ENCODE measurements around the gene ELAC1. TPM values are rescaled to one million over a fixed set of nuclear protein-coding genes. Genes with fewer than 3 reads are reported as not detected.
"Not testable (repeated sequence)": the region's sequence is repeated elsewhere in the genome, so short reads cannot be mapped to it uniquely, and the experiment has no call there.

The ELAC1 gene
- total and polyA plus RNA-seq, 10 donors: 5.3 to 12.1 (median 9.2) TPM

DNA sequence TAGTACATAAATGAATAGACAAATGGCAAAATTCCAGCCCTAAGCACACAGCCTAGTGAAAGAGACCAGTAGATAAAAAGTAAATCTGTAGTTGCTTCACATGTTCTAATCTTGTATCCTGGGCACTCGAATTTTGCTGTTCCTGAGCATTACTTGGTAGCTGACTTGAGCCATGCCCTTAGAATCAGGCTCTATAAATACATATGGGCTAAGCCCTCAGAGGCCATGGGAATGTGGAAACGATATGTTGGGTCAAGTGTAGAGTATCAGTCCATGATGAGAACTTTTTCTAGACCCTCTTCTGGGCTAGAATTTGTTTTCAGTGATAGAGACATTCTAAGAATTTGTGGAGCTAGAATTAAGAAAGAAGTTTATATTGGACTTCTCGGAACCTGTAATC lies 21.9 kb downstream of the ELAC1 start:
- Histone ChIP-seq H3K36me3 (peaks cover 0 to 44% (median 7%) of the 10 kb centered on the region in 6 donors), H3K4me3 (no peak overlapping the region), H3K27ac (no peak overlapping the region), H3K9me3 (no peaks in the 10 kb centered on the region), H3K27me3 (replicated peaks in 1 of 7) (no peaks in the 10 kb centered on the region), H3K4me1 (no peaks in the 10 kb centered on the region)
- TF ChIP-seq, protein P1, sequence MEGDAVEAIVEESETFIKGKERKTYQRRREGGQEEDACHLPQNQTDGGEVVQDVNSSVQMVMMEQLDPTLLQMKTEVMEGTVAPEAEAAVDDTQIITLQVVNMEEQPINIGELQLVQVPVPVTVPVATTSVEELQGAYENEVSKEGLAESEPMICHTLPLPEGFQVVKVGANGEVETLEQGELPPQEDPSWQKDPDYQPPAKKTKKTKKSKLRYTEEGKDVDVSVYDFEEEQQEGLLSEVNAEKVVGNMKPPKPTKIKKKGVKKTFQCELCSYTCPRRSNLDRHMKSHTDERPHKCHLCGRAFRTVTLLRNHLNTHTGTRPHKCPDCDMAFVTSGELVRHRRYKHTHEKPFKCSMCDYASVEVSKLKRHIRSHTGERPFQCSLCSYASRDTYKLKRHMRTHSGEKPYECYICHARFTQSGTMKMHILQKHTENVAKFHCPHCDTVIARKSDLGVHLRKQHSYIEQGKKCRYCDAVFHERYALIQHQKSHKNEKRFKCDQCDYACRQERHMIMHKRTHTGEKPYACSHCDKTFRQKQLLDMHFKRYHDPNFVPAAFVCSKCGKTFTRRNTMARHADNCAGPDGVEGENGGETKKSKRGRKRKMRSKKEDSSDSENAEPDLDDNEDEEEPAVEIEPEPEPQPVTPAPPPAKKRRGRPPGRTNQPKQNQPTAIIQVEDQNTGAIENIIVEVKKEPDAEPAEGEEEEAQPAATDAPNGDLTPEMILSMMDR (IDR thresholded peaks at IDR 0.05 in 8 of 11, conservative IDR thresholded peaks at IDR 0.05 in 3 of 11): no peak
- no peak for TF ChIP-seq POLR2A (IDR thresholded peaks at IDR 0.05)
- no peak for TF ChIP-seq POLR2AphosphoS5 (IDR thresholded peaks at IDR 0.05)
- 94 to 99% (median 98%) methylated on average over 3 of the region's 3 CpGs for WGBS, 5 donors
- intact Hi-C loops (cut with DNase I; ENCODE audit: low total_unique reads): no loop called here
- DNase-seq: no peak

DNA sequence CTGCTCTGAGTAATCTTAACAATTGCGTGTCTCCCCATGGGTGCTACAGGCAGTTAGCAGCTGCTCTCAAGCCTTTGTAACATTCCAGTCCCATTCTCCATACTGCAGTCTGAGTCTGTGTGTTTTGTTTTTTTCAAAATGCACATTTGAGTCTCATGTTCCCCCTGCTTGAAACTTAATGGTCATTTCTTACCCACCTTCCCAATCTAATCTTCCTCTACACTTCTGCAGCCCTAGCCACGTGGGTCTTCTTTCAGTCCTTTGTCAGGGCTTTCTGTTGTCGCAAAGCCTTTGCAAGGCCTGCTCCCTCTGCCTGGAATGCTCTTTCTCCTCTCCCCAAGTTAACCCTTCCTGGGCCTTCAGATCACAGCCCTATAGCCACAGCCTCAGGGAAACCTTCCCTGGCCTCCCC lies 24.5 kb downstream of the ELAC1 start:
- Histone ChIP-seq H3K4me3 (no peak overlapping the region), H3K27ac (no peak overlapping the region), H3K27me3 (replicated peaks in 1 of 7) (no peaks in the 10 kb centered on the region), H3K4me1 (no peaks in the 10 kb centered on the region), H3K36me3 (peaks cover 0 to 20% (median 2%) of the 10 kb centered on the region in 6 donors), H3K9me3 (peaks cover 0 to 4% (median 0%) of the 10 kb centered on the region in 8 donors)
- TF ChIP-seq POLR2AphosphoS5 (IDR thresholded peaks at IDR 0.05) (no peak), POLR2A (IDR thresholded peaks at IDR 0.05) (no peak)
- TF ChIP-seq, protein P1 (IDR thresholded peaks at IDR 0.05 in 8 of 11, conservative IDR thresholded peaks at IDR 0.05 in 3 of 11): no peak
- WGBS, 5 donors: 77 to 97% (median 87%) methylated on average over 3 of the region's 3 CpGs
- intact Hi-C loops (cut with DNase I; ENCODE audit: low total_unique reads): no loop called here
- no peak for DNase-seq

- DNase-seq: no peak
- Histone ChIP-seq H3K36me3 (peaks cover 0 to 3% (median 0%) of the 10 kb centered on the region in 6 donors), H3K4me1 (no peaks in the 10 kb centered on the region), H3K27ac (no peak overlapping the region), H3K4me3 (no peak overlapping the region), H3K9me3 (peaks cover 0 to 9% (median 0%) of the 10 kb centered on the region in 8 donors), H3K27me3 (replicated peaks in 1 of 7) (no peaks in the 10 kb centered on the region)
- intact Hi-C loops (cut with DNase I; ENCODE audit: low total_unique reads): no loop called here
- TF ChIP-seq POLR2AphosphoS5 (IDR thresholded peaks at IDR 0.05) (no peak), POLR2A (IDR thresholded peaks at IDR 0.05) (no peak)
- TF ChIP-seq, protein P1 (IDR thresholded peaks at IDR 0.05 in 8 of 11, conservative IDR thresholded peaks at IDR 0.05 in 3 of 11): no peak
- whole genome bisulfite sequencing, 5 donors: 85 to 95% (median 88%) methylated on average over 2 of the region's 2 CpGs
Observed at GRCh38 chr18:50994031-50994430, 26.2 kb downstream of the ELAC1 start.

DNA sequence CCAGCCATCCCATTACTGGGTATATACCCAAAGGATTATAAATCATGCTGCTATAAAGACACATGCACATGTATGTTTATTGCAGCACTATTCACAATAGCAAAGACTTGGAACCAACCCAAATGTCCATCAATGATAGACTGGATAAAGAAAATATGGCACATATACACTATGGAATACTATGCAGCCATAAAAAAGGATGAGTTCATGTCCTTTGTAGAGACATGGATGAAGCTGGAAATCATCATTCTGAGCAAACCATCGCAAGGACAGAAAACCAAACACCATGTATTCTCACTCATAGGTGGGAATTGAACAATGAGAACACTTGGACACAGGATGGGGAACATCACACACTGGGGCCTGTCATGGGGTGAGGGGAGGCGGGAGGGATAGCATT lies 35.3 kb downstream of the ELAC1 start:
- 91 to 98% (median 96%) methylated on average over 2 of the region's 2 CpGs for WGBS, 5 donors
- H3K4me3 ChIP-seq; H3K27me3 ChIP-seq (replicated peaks in 1 of 7); DNase-seq; H3K4me1 ChIP-seq; H3K36me3 ChIP-seq; H3K27ac ChIP-seq; intact Hi-C loops (cut with DNase I; ENCODE audit: low total_unique reads); H3K9me3 ChIP-seq: not testable (repeated sequence)
